HepG2 (cell line): ENCODE data around the gene AADAT. TPM values are rescaled to one million over a fixed set of nuclear protein-coding genes. Genes with fewer than 3 reads are reported as not detected.

Source experiments
- CEBPG ChIP-seq: IDR thresholded peaks from 2 replicates; pipeline ENCODE4 v1.6.1; 2016
- FOXK1 ChIP-seq: sonication (generic); formaldehyde crosslinking; IDR thresholded peaks from 2 replicates; pipeline ENCODE4 v1.4.0; 2020; ENCODE audit warnings: low read depth, missing genetic modification reagents, borderline replicate concordance
- FOXM1 ChIP-seq: sonication (generic); formaldehyde crosslinking; IDR thresholded peaks from 2 replicates; pipeline ENCODE4 v1.5.0; 2020; ENCODE audit warnings: missing genetic modification reagents
- SP140L ChIP-seq: sonication (generic); formaldehyde crosslinking; IDR thresholded peaks from 2 replicates; pipeline ENCODE4 v1.4.0; 2020; ENCODE audit warnings: missing genetic modification reagents, borderline replicate concordance
- SYNCRIP ChIP-seq: fragments of 200-400 bp; formaldehyde crosslinking; IDR thresholded peaks from 2 replicates; pipeline ENCODE4 v1.6.1; 2018; ENCODE audit warnings: mild to moderate bottlenecking, low read depth, low read length; ENCODE audit not compliant: insufficient read depth
- TMF1 ChIP-seq: sonication (generic); formaldehyde crosslinking; IDR thresholded peaks from 2 replicates; pipeline ENCODE4 v1.8.1; 2022; ENCODE audit warnings: low read depth, missing genetic modification reagents
- YEATS2 ChIP-seq: sonication (generic); formaldehyde crosslinking; IDR thresholded peaks from 2 replicates; pipeline ENCODE4 v1.4.0; 2020; ENCODE audit warnings: missing genetic modification reagents, borderline replicate concordance
- ZFP1 ChIP-seq: IDR thresholded peaks from 2 replicates; pipeline ENCODE4 v1.6.1; 2016
- ZNF350 ChIP-seq: sonication (generic); formaldehyde crosslinking; IDR thresholded peaks from 2 replicates; pipeline ENCODE4 v1.4.0; 2020; ENCODE audit warnings: mild to moderate bottlenecking, low read depth, missing genetic modification reagents, borderline replicate concordance
- polyA plus RNA-seq, 8 experiments: library from polyadenylated mRNA; depleted of rRNA in 3 of 8; stranded (reverse) in 7 of 8; unstranded in 1 of 8; fragments of >200 nt; fragmentation: Illumina TruSeq in 4 of 8; extraction: Trizol in 4 of 8; gene quantifications; 2 replicates each; pipeline versions ENCODE4 v1.2.1 to v1.2.3, GENCODE V29; 2011 to 2016; ENCODE audit warnings: low read depth in 4 of 8, missing spikeins in 1 of 8, mixed read lengths in 1 of 8; ENCODE audit not compliant: insufficient read depth in 1 of 8
- total RNA-seq, 5 experiments: library from RNA; depleted of rRNA; stranded (reverse); fragments of >200 nt; fragmentation: Illumina TruSeq; extraction: Trizol; gene quantifications; 2 replicates each; pipeline ENCODE4 v1.2.3, GENCODE V29; 2016; ENCODE audit warnings: low read depth in 1 of 5
- TF ChIP-seq, protein P1 (sequence below): sonication (generic); formaldehyde crosslinking; IDR thresholded peaks from 2 replicates; pipeline ENCODE4 v1.4.0; 2020; ENCODE audit warnings: mild to moderate bottlenecking, missing genetic modification reagents
- TF ChIP-seq, protein P2 (sequence below): sonication (generic); formaldehyde crosslinking; IDR thresholded peaks from 2 replicates; pipeline ENCODE4 v1.5.1; 2020; ENCODE audit warnings: mild to moderate bottlenecking, missing genetic modification reagents, moderate library complexity
- TF ChIP-seq, protein P3 (sequence below): IDR thresholded peaks from 2 replicates; pipeline ENCODE4 v1.6.1; 2016; ENCODE audit warnings: low read depth
- TF ChIP-seq, protein P4 (sequence below): IDR thresholded peaks from 2 replicates; pipeline ENCODE4 v1.6.1; 2018; ENCODE audit warnings: missing genetic modification reagents
- TF ChIP-seq, protein P5 (sequence below): sonication (generic); formaldehyde crosslinking; IDR thresholded peaks from 2 replicates; pipeline ENCODE4 v1.9.0; 2021; ENCODE audit warnings: missing genetic modification reagents, borderline replicate concordance

Gene AADAT
- total and polyA plus RNA-seq, 2 of the 13 experiments (the other 11 are each of a cell fraction or from before 2014, with no cell fraction given): 6.1 to 9.1 TPM

DNA sequence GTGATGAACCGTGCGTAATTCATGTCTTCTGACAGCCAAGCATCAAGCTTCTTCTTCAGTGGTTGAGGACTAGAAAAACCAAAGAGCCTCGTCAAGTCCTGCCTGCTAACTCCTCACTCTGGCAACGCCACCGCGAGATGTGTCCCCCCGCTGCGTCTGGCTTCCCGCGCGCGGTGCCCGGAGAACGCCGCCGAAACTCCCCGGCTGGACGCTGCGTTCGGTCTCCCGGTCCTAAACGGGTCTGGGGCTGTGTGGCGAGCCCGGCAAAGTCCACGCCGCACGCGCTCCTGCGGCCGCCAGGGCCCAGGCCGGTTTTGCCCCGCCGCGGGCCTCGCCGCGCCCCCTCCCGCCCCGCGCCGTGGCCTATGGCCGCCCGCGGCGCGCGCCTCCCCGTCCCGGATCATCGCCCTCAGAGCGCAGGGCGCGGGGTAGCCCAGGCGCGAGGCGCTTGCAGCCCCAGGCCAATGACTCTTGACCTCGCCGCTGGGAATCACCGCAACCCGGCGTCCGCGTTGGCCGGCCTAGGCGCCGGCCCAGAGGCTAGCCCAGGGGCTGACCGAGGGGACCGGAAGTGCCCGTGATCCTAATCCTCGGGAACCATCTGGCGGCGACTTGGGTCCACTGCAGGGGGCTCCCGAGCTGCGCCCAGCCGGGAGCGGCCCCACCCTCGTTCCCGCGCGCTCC lies at the start of gene AADAT (continued):
- TF ChIP-seq, protein P1, sequence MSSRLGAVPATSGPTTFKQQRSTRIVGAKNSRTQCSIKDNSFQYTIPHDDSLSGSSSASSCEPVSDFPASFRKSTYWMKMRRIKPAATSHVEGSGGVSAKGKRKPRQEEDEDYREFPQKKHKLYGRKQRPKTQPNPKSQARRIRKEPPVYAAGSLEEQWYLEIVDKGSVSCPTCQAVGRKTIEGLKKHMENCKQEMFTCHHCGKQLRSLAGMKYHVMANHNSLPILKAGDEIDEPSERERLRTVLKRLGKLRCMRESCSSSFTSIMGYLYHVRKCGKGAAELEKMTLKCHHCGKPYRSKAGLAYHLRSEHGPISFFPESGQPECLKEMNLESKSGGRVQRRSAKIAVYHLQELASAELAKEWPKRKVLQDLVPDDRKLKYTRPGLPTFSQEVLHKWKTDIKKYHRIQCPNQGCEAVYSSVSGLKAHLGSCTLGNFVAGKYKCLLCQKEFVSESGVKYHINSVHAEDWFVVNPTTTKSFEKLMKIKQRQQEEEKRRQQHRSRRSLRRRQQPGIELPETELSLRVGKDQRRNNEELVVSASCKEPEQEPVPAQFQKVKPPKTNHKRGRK: no peak
- TF ChIP-seq CEBPG (CRISPR knock-in tag): 0 out of 2 replicates have a peak, but pooled peaks have one; percentile 12
- TF ChIP-seq, protein P2, sequence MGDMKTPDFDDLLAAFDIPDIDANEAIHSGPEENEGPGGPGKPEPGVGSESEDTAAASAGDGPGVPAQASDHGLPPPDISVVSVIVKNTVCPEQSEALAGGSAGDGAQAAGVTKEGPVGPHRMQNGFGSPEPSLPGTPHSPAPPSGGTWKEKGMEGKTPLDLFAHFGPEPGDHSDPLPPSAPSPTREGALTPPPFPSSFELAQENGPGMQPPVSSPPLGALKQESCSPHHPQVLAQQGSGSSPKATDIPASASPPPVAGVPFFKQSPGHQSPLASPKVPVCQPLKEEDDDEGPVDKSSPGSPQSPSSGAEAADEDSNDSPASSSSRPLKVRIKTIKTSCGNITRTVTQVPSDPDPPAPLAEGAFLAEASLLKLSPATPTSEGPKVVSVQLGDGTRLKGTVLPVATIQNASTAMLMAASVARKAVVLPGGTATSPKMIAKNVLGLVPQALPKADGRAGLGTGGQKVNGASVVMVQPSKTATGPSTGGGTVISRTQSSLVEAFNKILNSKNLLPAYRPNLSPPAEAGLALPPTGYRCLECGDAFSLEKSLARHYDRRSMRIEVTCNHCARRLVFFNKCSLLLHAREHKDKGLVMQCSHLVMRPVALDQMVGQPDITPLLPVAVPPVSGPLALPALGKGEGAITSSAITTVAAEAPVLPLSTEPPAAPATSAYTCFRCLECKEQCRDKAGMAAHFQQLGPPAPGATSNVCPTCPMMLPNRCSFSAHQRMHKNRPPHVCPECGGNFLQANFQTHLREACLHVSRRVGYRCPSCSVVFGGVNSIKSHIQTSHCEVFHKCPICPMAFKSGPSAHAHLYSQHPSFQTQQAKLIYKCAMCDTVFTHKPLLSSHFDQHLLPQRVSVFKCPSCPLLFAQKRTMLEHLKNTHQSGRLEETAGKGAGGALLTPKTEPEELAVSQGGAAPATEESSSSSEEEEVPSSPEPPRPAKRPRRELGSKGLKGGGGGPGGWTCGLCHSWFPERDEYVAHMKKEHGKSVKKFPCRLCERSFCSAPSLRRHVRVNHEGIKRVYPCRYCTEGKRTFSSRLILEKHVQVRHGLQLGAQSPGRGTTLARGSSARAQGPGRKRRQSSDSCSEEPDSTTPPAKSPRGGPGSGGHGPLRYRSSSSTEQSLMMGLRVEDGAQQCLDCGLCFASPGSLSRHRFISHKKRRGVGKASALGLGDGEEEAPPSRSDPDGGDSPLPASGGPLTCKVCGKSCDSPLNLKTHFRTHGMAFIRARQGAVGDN (CRISPR knock-in tag): peak; percentile 87
- no peak for TF ChIP-seq SYNCRIP
- TF ChIP-seq FOXM1 (CRISPR knock-in tag): no peak
- no peak for TF ChIP-seq YEATS2
- 0 out of 2 replicates have a peak, but pooled peaks have one; percentile 52 for TF ChIP-seq TMF1 (CRISPR knock-in tag)
- TF ChIP-seq, protein P3, sequence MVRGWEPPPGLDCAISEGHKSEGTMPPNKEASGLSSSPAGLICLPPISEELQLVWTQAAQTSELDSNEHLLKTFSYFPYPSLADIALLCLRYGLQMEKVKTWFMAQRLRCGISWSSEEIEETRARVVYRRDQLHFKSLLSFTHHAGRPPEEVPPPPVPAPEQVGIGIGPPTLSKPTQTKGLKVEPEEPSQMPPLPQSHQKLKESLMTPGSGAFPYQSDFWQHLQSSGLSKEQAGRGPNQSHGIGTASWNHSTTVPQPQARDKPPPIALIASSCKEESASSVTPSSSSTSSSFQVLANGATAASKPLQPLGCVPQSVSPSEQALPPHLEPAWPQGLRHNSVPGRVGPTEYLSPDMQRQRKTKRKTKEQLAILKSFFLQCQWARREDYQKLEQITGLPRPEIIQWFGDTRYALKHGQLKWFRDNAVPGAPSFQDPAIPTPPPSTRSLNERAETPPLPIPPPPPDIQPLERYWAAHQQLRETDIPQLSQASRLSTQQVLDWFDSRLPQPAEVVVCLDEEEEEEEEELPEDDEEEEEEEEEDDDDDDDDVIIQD (CRISPR knock-in tag): no peak
- TF ChIP-seq ZNF350 (CRISPR knock-in tag): peak; percentile 41; the same call in 1 of the 2 replicates
- TF ChIP-seq, protein P4, sequence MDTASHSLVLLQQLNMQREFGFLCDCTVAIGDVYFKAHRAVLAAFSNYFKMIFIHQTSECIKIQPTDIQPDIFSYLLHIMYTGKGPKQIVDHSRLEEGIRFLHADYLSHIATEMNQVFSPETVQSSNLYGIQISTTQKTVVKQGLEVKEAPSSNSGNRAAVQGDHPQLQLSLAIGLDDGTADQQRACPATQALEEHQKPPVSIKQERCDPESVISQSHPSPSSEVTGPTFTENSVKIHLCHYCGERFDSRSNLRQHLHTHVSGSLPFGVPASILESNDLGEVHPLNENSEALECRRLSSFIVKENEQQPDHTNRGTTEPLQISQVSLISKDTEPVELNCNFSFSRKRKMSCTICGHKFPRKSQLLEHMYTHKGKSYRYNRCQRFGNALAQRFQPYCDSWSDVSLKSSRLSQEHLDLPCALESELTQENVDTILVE (CRISPR knock-in tag): 0 out of 2 replicates have a peak, but pooled peaks have one; percentile 17
- TF ChIP-seq ZFP1 (CRISPR knock-in tag): no peak
- TF ChIP-seq FOXK1 (CRISPR knock-in tag): no peak
- TF ChIP-seq, protein P5, sequence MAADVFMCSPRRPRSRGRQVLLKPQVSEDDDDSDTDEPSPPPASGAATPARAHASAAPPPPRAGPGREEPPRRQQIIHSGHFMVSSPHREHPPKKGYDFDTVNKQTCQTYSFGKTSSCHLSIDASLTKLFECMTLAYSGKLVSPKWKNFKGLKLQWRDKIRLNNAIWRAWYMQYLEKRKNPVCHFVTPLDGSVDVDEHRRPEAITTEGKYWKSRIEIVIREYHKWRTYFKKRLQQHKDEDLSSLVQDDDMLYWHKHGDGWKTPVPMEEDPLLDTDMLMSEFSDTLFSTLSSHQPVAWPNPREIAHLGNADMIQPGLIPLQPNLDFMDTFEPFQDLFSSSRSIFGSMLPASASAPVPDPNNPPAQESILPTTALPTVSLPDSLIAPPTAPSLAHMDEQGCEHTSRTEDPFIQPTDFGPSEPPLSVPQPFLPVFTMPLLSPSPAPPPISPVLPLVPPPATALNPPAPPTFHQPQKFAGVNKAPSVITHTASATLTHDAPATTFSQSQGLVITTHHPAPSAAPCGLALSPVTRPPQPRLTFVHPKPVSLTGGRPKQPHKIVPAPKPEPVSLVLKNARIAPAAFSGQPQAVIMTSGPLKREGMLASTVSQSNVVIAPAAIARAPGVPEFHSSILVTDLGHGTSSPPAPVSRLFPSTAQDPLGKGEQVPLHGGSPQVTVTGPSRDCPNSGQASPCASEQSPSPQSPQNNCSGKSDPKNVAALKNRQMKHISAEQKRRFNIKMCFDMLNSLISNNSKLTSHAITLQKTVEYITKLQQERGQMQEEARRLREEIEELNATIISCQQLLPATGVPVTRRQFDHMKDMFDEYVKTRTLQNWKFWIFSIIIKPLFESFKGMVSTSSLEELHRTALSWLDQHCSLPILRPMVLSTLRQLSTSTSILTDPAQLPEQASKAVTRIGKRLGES (CRISPR knock-in tag): no peak
- no peak for TF ChIP-seq SP140L (CRISPR knock-in tag)
